ENCODE data around the gene AFAP1L1. TPM values are rescaled to one million over a fixed set of nuclear protein-coding genes. Genes with fewer than 3 reads are reported as not detected.
A peak's percentile ranks its signal among the peaks of the same experiment; 100 is the strongest.

The AFAP1L1 gene
- total RNA-seq, 2 donors from 2014 or later: 0.33 to 0.95 TPM

DNA sequence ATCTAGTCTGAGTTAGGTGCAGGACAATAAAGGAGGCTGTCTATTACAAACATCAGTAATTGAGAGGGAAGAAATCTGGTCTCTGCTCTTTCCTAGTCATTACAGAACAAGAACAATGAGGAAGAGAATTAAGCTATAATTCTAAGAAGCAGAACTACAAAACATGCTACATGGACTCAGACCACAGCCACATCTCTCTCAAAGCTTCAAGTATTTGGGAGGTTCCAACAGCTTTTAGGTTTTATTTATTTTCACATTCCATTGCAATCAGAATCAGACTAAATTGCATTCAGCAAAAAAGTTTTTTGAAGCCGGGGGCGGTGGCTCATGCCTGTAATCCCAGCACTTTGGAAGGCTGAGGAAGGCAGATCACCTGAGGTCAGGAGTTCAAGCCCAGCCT, 72.5 kb downstream of the AFAP1L1 start:
- ATAC-seq: no peak
- Mint-ChIP-seq H3K27ac (peak overlapping the region; percentile 91 to 98), H3K4me1 (ENCODE audit: low read depth in 2 of 2) (peaks cover 34 to 44% of the 10 kb centered on the region in 2 donors), H3K36me3 (peaks cover 24% of the 10 kb centered on the region), H3K27me3 (no peaks in the 10 kb centered on the region), H3K4me3 (peak overlapping the region; percentile 97), H3K9me3 (no peaks in the 10 kb centered on the region)
- no peak for DNase-seq (ENCODE audit: low spot score)

DNA sequence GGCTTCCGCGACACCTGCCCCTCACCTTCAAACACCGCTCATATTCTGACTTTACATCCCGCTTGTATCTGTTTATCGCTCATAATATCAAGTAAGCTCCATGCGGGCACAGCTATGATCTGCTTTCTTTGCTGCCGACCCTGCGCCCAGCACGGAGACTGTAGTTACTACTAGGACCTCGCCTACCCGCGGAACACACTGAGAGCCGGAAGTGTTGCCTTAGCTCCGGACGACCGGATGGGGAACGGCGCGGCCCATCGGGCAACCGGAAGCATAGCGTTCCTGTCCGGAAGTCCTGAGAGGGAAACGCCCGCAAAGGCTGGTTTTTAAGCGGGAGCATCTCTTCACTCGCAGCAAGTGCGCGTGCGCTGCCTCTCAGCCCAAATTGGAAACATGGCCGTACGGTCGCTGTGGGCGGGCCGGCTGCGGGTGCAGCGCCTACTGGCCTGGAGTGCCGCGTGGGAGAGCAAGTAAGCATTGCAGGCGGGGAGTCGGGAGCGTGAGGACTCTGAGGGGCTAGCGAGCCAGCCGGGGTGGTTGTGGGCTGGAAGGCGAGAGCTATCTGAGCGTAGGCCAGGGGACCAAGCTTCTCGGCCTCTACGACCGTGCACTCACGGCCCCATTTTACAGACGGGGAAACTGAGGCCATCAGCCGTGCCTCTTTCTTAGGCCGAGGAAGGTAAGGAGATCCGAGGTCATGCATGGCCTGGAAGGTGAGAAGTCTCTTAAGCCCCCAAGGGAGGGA, 73.7 kb downstream of the AFAP1L1 start, which contains the start of gene GRPEL2:
Gene GRPEL2, plus strand, starts transcription at position 353 of the 745 bp plus-strand sequence. Its CDS starts 41 bp downstream, at position 394.
- Mint-ChIP-seq H3K9me3 (no peaks in the 10 kb centered on the region), H3K36me3 (peaks cover 34% of the 10 kb centered on the region), H3K4me1 (ENCODE audit: low read depth in 2 of 2) (peaks cover 34 to 44% of the 10 kb centered on the region in 2 donors), H3K27me3 (no peaks in the 10 kb centered on the region), H3K4me3 (peak within 1 kb of the TSS; percentile 97), H3K27ac (peak within 1 kb of the TSS; percentile 91 to 98)
- ATAC-seq (peak; percentile 97 to 98), DNase-seq (ENCODE audit: low spot score) (peak; percentile 97)

DNA sequence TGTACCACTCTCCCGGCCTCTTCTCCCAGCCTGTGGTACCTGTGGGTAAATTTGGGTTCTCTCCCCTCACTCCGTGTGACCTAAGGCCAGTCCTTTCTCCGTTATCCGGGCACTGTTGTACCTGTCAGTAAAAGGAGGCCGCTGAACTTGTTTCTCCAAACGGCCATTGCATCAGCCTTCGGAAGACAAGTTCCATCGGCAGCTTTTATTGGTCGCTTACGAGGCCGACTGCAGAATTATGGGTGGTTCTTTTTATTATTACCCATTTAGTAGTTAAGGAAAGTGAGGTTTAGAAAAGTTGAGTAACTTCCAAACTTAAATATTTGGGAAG, 74.2 kb downstream of the AFAP1L1 start:
- peaks cover 40% of the 10 kb centered on the region for H3K36me3 Mint-ChIP-seq
- H3K4me3 Mint-ChIP-seq: peak overlapping the region; percentile 97
- peak overlapping the region; percentile 91 to 98 for H3K27ac Mint-ChIP-seq
- H3K9me3 Mint-ChIP-seq: no peaks in the 10 kb centered on the region
- H3K27me3 Mint-ChIP-seq: no peaks in the 10 kb centered on the region
- ATAC-seq (peak in 1 of 2 donors; percentile 14), DNase-seq (ENCODE audit: low spot score) (no peak)
- H3K4me1 Mint-ChIP-seq (ENCODE audit: low read depth in 2 of 2): peaks cover 34 to 44% of the 10 kb centered on the region in 2 donors

DNA sequence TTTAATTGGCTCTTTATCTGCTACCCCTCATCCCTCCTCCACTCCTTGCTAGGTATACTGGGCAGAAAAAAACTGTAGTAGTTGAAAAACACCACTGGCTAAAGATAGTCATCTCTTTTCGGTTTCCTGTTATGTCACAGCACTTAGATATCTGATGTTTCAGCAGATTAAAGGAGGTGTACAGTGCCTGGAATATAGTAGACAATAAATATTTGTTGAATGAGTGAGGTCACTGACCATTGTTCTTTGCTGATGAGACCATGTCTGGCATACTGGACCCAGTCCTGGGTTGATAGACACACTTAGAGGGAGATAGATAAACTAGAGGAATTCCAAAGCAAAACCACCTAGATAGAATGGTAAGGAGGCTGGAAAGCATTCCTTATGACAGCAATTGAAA, 76.9 kb downstream of the AFAP1L1 start:
- H3K9me3 Mint-ChIP-seq: no peaks in the 10 kb centered on the region
- peaks cover 34 to 49% of the 10 kb centered on the region in 2 donors for H3K4me1 Mint-ChIP-seq (ENCODE audit: low read depth in 2 of 2)
- H3K27me3 Mint-ChIP-seq: no peaks in the 10 kb centered on the region
- ATAC-seq (no peak), DNase-seq (ENCODE audit: low spot score) (no peak)
- H3K4me3 Mint-ChIP-seq: peak overlapping the region; percentile 81
- peak overlapping the region; percentile 74 to 91 for H3K27ac Mint-ChIP-seq
- H3K36me3 Mint-ChIP-seq: peaks cover 50% of the 10 kb centered on the region

DNA sequence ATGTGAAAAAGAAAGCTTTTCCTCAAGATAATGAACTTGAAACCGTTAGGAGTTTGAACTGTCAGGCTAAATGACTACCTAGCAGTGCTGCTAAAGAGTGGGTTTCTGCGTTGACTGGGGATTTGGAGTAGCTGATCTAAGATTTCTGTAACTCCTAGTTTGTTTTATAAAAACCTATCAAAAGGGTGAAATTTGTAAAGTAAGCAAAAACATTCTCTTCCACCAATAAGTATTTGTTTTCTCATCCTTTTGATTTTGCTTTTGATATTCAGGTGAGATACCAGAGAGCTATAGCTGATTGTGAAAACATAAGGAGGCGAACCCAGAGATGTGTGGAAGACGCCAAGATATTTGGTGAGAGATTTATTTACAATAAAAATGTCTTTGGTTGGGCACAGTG, 77.7 kb downstream of the AFAP1L1 start:
- Mint-ChIP-seq H3K27me3 (no peaks in the 10 kb centered on the region), H3K27ac (no peak overlapping the region), H3K9me3 (no peaks in the 10 kb centered on the region), H3K4me3 (no peak overlapping the region), H3K36me3 (peaks cover 55% of the 10 kb centered on the region), H3K4me1 (ENCODE audit: low read depth in 2 of 2) (peaks cover 29 to 42% of the 10 kb centered on the region in 2 donors)
- DNase-seq (ENCODE audit: low spot score): no peak
- no peak for ATAC-seq

DNA sequence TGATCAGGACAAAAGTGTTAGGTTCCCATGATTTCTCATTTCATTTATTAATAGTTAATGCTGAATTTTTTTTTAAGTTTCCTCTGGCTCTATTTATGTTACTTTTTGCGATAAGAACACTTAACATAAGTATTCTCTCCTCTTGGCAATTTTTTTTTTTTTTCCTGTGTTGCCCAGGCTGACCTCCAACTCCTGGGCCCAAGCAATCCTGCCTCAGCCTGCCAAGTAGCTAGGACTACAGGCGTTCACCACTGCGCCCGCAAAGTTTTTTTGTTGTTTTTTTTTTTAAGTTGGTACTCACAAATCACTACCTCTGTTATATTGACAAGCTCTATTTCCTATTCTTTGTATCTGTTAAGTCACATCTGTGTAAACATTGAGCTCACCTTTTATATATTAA, 80.5 kb downstream of the AFAP1L1 start:
- Mint-ChIP-seq H3K27ac (no peak overlapping the region), H3K4me1 (ENCODE audit: low read depth in 2 of 2) (peaks cover 20 to 34% of the 10 kb centered on the region in 2 donors), H3K36me3 (peaks cover 59% of the 10 kb centered on the region), H3K27me3 (no peaks in the 10 kb centered on the region), H3K4me3 (no peak overlapping the region), H3K9me3 (no peaks in the 10 kb centered on the region)
- ATAC-seq: no peak
- no peak for DNase-seq (ENCODE audit: low spot score)

DNA sequence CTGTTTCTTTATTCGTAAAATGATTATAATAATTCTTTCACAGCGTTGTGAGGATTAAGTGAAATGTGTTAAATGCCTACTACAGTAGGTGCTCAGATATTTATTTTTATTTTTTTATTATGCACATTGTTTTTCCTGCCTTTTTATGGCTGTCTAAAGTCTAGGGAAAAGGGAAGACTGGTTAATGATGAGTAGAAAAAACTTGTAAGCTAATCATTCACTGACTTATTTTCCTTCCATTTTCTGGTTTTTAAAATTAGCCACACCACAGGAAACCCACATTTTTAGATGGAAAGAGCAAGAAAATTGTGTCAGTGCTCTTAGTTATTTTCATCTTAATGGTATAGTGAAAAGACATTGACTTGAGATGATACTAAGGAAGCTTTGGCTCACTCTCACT, 82.3 kb downstream of the AFAP1L1 start:
- Mint-ChIP-seq H3K27me3 (no peaks in the 10 kb centered on the region), H3K4me3 (no peak overlapping the region), H3K36me3 (peaks cover 42% of the 10 kb centered on the region), H3K27ac (no peak overlapping the region), H3K4me1 (ENCODE audit: low read depth in 2 of 2) (peaks cover 21 to 26% of the 10 kb centered on the region in 2 donors), H3K9me3 (no peaks in the 10 kb centered on the region)
- no peak for ATAC-seq
- DNase-seq (ENCODE audit: low spot score): no peak

DNA sequence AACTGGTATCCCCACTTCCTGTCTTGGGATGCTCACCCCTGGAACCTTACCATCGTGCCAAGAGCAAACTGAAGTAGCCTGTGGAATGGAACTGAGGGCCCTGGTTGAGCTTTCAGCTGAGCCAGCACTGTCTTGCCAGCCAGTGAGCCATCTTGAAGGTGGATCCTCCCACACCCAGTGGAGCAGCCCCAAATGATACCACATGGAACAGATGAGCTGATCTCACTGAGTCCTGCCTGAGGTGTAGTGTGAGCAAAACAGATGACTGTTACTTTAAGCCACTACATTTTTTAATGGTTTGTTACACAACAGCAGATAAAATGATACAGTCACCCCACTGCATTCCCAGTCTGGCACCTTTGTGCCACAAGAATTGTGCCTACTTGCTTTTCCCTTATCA, 84.0 kb downstream of the AFAP1L1 start:
- peaks cover 26% of the 10 kb centered on the region for H3K36me3 Mint-ChIP-seq
- H3K4me3 Mint-ChIP-seq: no peak overlapping the region
- H3K27ac Mint-ChIP-seq: peak overlapping the region; percentile 2 to 65
- no peaks in the 10 kb centered on the region for H3K9me3 Mint-ChIP-seq
- ATAC-seq (no peak), DNase-seq (ENCODE audit: low spot score) (no peak)
- H3K4me1 Mint-ChIP-seq (ENCODE audit: low read depth in 2 of 2): peaks cover 35 to 40% of the 10 kb centered on the region in 2 donors
- no peaks in the 10 kb centered on the region for H3K27me3 Mint-ChIP-seq

DNA sequence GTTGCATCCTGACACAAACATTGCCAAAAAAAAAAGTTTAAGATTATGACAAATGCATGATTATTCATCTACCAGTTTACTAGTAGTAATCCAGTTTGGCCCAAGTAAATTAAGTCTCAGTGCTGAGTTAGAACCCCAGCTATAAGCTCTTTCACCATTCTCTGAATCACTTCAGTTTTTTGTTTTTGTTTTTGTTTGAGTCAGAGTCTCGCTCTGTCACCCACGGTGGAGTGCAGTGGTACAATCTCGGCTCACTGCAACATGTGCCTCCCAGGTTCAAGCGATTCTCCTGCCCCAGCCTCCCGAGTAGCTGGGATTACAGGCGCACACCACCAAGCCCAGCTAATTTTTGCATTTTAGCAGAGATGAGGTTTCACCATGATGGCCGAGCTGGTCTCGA, 84.7 kb downstream of the AFAP1L1 start:
- no peaks in the 10 kb centered on the region for H3K27me3 Mint-ChIP-seq
- no peak for ATAC-seq
- no peak for DNase-seq (ENCODE audit: low spot score)
- no peaks in the 10 kb centered on the region for H3K9me3 Mint-ChIP-seq
- peak overlapping the region in 1 of 2 donors; percentile 2 for H3K27ac Mint-ChIP-seq
- peaks cover 36 to 40% of the 10 kb centered on the region in 2 donors for H3K4me1 Mint-ChIP-seq (ENCODE audit: low read depth in 2 of 2)
- H3K4me3 Mint-ChIP-seq: no peak overlapping the region
- peaks cover 23% of the 10 kb centered on the region for H3K36me3 Mint-ChIP-seq

DNA sequence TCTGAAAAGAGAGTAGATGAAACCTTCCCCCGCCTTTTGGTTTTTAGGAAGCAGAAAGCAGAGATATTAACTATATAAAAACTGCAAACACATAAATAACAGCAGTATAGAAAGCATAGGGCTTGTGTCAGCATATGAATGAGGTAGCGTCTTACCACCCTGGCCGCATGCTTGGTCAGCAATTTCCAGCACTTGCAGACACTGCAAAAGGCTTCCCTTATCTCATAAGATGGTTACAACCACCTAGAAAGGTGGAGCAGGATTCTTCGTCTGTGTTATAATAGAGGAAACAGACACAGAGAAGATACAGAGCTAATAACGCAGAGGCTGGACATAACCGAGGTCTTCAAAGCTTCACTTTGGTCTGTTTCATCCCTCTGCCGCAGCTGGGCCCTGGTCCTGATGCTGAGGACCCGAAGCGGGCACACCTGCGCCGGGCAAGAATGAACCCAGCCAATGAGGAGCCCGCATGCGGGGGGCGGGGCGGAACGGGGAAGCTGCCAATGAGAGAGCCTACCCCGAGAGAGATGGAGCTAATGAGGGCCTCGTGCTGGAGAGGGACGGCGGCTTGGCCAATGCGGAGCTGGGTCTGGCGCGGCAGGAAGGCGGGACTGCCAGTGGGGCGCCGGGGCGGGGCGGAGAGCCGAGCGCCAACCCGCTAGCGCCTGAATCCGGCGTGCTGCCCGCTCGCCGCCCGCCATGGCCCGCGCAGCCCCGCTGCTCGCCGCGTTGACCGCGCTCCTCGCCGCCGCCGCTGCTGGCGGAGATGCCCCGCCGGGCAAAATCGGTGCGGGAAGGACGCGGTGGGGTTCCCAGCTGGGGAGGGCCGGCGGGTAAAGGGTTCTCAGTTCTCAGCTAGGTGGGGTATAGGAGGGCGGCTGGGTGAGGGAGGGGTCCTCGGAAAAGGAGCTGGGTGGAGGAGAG, 86.0 kb downstream of the AFAP1L1 start, which contains the start of gene PCYOX1L:
Gene PCYOX1L, plus strand, starts transcription at position 677 of the 924 bp plus-strand sequence. Its CDS starts 23 bp downstream, at position 700.
- peak; percentile 98 for DNase-seq (ENCODE audit: low spot score)
- peak; percentile 100 for ATAC-seq
- H3K4me3 Mint-ChIP-seq: peak within 1 kb of the TSS; percentile 93
- H3K9me3 Mint-ChIP-seq: no peaks in the 10 kb centered on the region
- no peaks in the 10 kb centered on the region for H3K27me3 Mint-ChIP-seq
- peaks cover 15% of the 10 kb centered on the region for H3K36me3 Mint-ChIP-seq
- peaks cover 35 to 36% of the 10 kb centered on the region in 2 donors for H3K4me1 Mint-ChIP-seq (ENCODE audit: low read depth in 2 of 2)
- peak within 1 kb of the TSS; percentile 72 to 84 for H3K27ac Mint-ChIP-seq

DNA sequence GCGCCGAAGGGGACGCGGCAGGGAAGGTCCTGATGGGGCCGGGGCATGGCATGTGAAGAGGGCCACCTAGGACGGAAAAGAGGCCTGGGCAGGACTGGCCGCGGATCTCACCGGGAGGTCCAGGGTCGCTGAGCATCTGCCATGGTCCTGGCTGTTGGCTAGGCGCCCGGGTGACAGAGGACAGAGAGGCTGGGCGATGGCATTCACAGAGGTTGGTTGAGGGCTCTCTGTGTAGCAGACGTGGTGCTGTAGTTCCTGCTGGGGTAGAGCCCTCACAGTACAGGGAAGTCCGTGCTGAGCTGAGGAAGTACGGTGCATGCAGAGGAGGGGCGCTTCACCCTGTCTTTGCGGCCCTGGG, 86.6 kb downstream of the AFAP1L1 start:
- Mint-ChIP-seq H3K27ac (peak overlapping the region; percentile 72 to 84), H3K9me3 (no peaks in the 10 kb centered on the region), H3K36me3 (peaks cover 14% of the 10 kb centered on the region), H3K4me3 (peak overlapping the region; percentile 93), H3K4me1 (ENCODE audit: low read depth in 2 of 2) (peaks cover 35 to 36% of the 10 kb centered on the region in 2 donors), H3K27me3 (no peaks in the 10 kb centered on the region)
- ATAC-seq (peak; percentile 3 to 59), DNase-seq (ENCODE audit: low spot score) (no peak)

DNA sequence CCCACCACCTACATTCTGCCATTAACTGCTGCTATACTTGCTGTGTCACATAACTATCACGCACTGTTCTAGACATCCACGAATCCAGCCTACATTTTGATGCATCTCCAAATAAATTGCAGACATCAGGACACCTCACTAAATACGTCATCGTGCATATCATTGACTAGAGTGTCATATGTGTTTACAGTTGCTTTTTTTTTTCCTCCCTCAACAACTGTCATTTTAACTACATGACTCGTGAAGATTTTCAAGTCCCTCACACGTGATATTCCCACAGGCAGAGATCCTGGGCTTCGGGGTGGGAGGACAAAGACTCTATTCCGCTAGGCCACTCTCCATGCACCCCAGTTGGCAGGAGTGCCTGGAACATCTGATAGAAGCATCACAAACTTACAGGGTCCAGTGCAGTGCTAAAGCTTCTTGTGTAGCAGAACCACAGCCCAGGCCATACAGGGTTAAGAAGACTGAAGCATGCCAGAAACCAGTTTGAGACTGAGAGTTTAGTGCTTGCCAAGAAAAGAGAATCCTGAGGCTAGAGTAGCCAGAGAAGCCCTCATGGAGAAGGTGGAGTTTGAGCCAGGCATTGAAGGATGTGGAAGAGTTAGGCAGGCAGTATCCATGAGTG, 87.3 kb downstream of the AFAP1L1 start:
- Mint-ChIP-seq H3K4me1 (ENCODE audit: low read depth in 2 of 2) (peaks cover 35 to 36% of the 10 kb centered on the region in 2 donors), H3K4me3 (peak overlapping the region; percentile 93), H3K9me3 (no peaks in the 10 kb centered on the region), H3K27ac (peak overlapping the region; percentile 72 to 84), H3K27me3 (no peaks in the 10 kb centered on the region), H3K36me3 (peaks cover 13% of the 10 kb centered on the region)
- DNase-seq (ENCODE audit: low spot score) (no peak), ATAC-seq (no peak)

DNA sequence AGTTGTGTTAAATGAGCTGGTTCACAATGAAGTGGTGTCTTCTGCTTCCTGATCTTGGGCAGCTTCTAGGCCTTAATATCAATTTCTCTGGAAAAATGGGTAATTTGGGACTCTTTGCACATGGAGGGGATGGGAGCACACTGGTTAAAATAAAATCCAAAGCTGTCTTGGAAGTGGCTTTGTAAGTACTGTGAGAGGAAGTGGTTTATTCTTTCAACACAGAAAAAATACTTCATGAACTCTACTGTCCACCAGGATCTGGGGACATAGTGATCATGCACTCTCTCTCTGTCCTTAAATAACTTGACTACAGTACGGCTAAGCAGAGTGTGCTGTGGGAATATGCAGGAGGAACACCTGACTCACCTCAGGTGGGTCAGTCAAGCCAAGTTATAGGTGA, 88.6 kb downstream of the AFAP1L1 start:
- Mint-ChIP-seq H3K4me3 (peak overlapping the region; percentile 19), H3K4me1 (ENCODE audit: low read depth in 2 of 2) (peaks cover 32 to 34% of the 10 kb centered on the region in 2 donors), H3K27ac (peak overlapping the region; percentile 72 to 84), H3K36me3 (peaks cover 7% of the 10 kb centered on the region), H3K27me3 (no peaks in the 10 kb centered on the region), H3K9me3 (no peaks in the 10 kb centered on the region)
- no peak for DNase-seq (ENCODE audit: low spot score)
- ATAC-seq: no peak

Data from natural killer cell treated with Interleukin-12 subunit alpha and Interleukin-12 subunit beta and Interleukin-15 and Interleukin-18, amount 100 ng/mL, for 72 hours (primary cell).